Neural cell (in vitro differentiated cells): ENCODE results near the gene ZG16B. TPM values are rescaled to one million over a fixed set of nuclear protein-coding genes. Genes with fewer than 3 reads are reported as not detected.

Experiments
- H2AFZ ChIP-seq: fragments of 200-600, 300-800 bp; sonication (generic), shearing (Covaris generic); 2 replicates; pipeline ENCODE4 v1.6.0; 2014; ENCODE audit warnings: low read depth, mild to moderate bottlenecking, antibody characterized with exemption, low read length, moderate library complexity
- H3F3A ChIP-seq: fragments of 200-600 bp; shearing (Covaris generic); 2 replicates; pipeline ENCODE4 v1.6.1; 2016; ENCODE audit warnings: mild to moderate bottlenecking, moderate library complexity, mixed read lengths, antibody characterized with exemption, low read length; ENCODE audit not compliant: insufficient read depth, poor library complexity, severe bottlenecking
- H3K27ac ChIP-seq: fragments of 200-600, 300-800 bp; sonication (generic), shearing (Covaris generic); 2 replicates; pipeline ENCODE4 v1.5.1; 2014; ENCODE audit warnings: mild to moderate bottlenecking, low read length, moderate library complexity
- H3K27me3 ChIP-seq: fragments of 300-800, 200-600 bp; sonication (generic), shearing (Covaris generic); 2 replicates; pipeline ENCODE4 v1.6.0; 2014; ENCODE audit warnings: mild to moderate bottlenecking, low read depth, low read length, moderate library complexity; ENCODE audit not compliant: insufficient read depth
- H3K36me3 ChIP-seq: fragments of 300-800, 200-600 bp; sonication (generic), shearing (Covaris generic); 2 replicates; pipeline ENCODE4 v1.5.1; 2014; ENCODE audit warnings: mild to moderate bottlenecking, antibody characterized with exemption, low read length, moderate library complexity; ENCODE audit not compliant: insufficient read depth
- H3K4me2 ChIP-seq: fragments of 300-800, 200-600 bp; sonication (generic), shearing (Covaris generic); 2 replicates; pipeline ENCODE4 v1.6.0; 2014; ENCODE audit warnings: mild to moderate bottlenecking, low read length
- H3K4me3 ChIP-seq: fragments of 300-800, 200-600 bp; sonication (generic), shearing (Covaris generic); 2 replicates; pipeline ENCODE4 v1.5.1; 2014; ENCODE audit warnings: mild to moderate bottlenecking, low read length, moderate library complexity
- H3K79me2 ChIP-seq: fragments of 200-600 bp; shearing (Covaris generic); replicated peaks from 2 replicates; pipeline ENCODE4 v1.6.0; 2014; ENCODE audit warnings: mild to moderate bottlenecking, low read length, moderate library complexity; ENCODE audit not compliant: insufficient read depth
- H3K9ac ChIP-seq: fragments of 300-800, 200-600 bp; sonication (generic), shearing (Covaris generic); 2 replicates; pipeline ENCODE4 v1.6.1; 2016; ENCODE audit warnings: mild to moderate bottlenecking, low read length, mixed read lengths
- H3K9me2 ChIP-seq: fragments of 200-600 bp; shearing (Covaris generic); 2 replicates; pipeline ENCODE4 v1.6.1; 2016; ENCODE audit warnings: mild to moderate bottlenecking, low read length, mixed read lengths; ENCODE audit not compliant: insufficient read depth
- H3K9me3 ChIP-seq: fragments of 200-600, 300-800 bp; sonication (generic), shearing (Covaris generic); 2 replicates; pipeline ENCODE4 v1.6.1; 2016; ENCODE audit warnings: mild to moderate bottlenecking, mixed run types, low read length, moderate library complexity, mixed read lengths
- H4K20me1 ChIP-seq: fragments of 200-600 bp; shearing (Covaris generic); 2 replicates; pipeline ENCODE4 v1.6.1; 2016; ENCODE audit warnings: mild to moderate bottlenecking, mixed run types; ENCODE audit not compliant: insufficient read depth
- EP300 ChIP-seq: fragments of 450-650 bp; conservative IDR thresholded peaks from 2 replicates; pipeline ENCODE4 v1.6.1; 2014; ENCODE audit warnings: antibody characterized with exemption, mild to moderate bottlenecking, moderate library complexity; ENCODE audit not compliant: poor library complexity, severe bottlenecking
- EZH2 ChIP-seq: fragments of 200-600, 300-800 bp; shearing (Covaris generic), sonication (generic); IDR thresholded peaks from 2 replicates; pipeline ENCODE4 v1.6.1; 2014; ENCODE audit warnings: antibody characterized with exemption, low read length, borderline replicate concordance, mild to moderate bottlenecking; ENCODE audit not compliant: insufficient read depth, poor library complexity, severe bottlenecking
- MXI1 ChIP-seq: fragments of 450-650 bp; conservative IDR thresholded peaks from 2 replicates; pipeline ENCODE4 v1.6.1; 2014; ENCODE audit warnings: antibody characterized with exemption, mild to moderate bottlenecking; ENCODE audit not compliant: poor library complexity, severe bottlenecking
- POLR2AphosphoS5 ChIP-seq: IDR thresholded peaks from 2 replicates; pipeline ENCODE4 v1.6.1; 2012
- RAD21 ChIP-seq: fragments of 450-650 bp; conservative IDR thresholded peaks from 2 replicates; pipeline ENCODE4 v1.6.1; 2014; ENCODE audit warnings: antibody characterized with exemption, mild to moderate bottlenecking, moderate library complexity
- SMC3 ChIP-seq: fragments of 450-650 bp; conservative IDR thresholded peaks from 2 replicates; pipeline ENCODE4 v1.6.1; 2014; ENCODE audit warnings: antibody characterized with exemption, mild to moderate bottlenecking, moderate library complexity; ENCODE audit not compliant: poor library complexity
- TAF1 ChIP-seq: IDR thresholded peaks from 2 replicates; pipeline ENCODE4 v1.6.1; 2012; ENCODE audit warnings: low read depth
- polyA plus RNA-seq: library from polyadenylated mRNA; depleted of rRNA; stranded (reverse); fragments of >200 nt; gene quantifications from 2 replicates; pipeline ENCODE4 v1.2.3, GENCODE V29; 2014
- TF ChIP-seq, protein P1 (sequence below): fragments of 450-650 bp; IDR thresholded peaks from 2 replicates; pipeline ENCODE4 v1.5.1; 2014; ENCODE audit warnings: antibody characterized with exemption, mild to moderate bottlenecking, moderate library complexity; ENCODE audit not compliant: poor library complexity, severe bottlenecking
- TF ChIP-seq, protein P2 (sequence below): IDR thresholded peaks from 2 replicates; pipeline ENCODE4 v1.6.1; 2012; ENCODE audit warnings: borderline replicate concordance

ZG16B gene
- polyA plus RNA-seq, 1 donor from 2014 or later, result not detected

DNA sequence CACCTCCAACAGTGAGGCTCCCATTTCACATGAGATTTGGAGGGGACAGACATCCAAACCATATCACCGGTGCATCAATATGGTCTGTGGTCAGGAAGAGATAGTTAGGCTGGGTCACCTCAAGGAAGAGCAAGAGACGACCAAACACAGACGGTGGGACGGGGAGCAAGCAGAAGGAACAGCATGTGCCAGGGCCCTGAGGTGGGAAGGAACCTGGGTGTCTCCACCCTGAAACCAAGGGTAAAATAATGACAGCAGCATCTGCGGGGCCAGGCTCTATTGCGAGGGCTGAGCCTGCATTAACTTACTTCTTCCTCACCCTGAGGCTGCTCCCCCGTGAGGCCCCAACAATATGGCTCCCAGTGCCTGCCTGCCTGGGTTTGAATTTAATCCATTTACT, 21.9 kb upstream of the ZG16B start:
- H2AFZ ChIP-seq, result no peak overlapping the region
- no peak overlapping the region for H3K4me2 ChIP-seq
- no peaks in the 10 kb centered on the region for H3F3A ChIP-seq
- TF ChIP-seq TAF1 (no peak), POLR2AphosphoS5 (no peak), RAD21 (no peak), MXI1 (no peak)
- TF ChIP-seq, protein P1, sequence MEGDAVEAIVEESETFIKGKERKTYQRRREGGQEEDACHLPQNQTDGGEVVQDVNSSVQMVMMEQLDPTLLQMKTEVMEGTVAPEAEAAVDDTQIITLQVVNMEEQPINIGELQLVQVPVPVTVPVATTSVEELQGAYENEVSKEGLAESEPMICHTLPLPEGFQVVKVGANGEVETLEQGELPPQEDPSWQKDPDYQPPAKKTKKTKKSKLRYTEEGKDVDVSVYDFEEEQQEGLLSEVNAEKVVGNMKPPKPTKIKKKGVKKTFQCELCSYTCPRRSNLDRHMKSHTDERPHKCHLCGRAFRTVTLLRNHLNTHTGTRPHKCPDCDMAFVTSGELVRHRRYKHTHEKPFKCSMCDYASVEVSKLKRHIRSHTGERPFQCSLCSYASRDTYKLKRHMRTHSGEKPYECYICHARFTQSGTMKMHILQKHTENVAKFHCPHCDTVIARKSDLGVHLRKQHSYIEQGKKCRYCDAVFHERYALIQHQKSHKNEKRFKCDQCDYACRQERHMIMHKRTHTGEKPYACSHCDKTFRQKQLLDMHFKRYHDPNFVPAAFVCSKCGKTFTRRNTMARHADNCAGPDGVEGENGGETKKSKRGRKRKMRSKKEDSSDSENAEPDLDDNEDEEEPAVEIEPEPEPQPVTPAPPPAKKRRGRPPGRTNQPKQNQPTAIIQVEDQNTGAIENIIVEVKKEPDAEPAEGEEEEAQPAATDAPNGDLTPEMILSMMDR, result no peak
- no peaks in the 10 kb centered on the region for H3K27me3 ChIP-seq
- no peaks in the 10 kb centered on the region for H4K20me1 ChIP-seq
- H3K79me2 ChIP-seq, result no peaks in the 10 kb centered on the region
- H3K36me3 ChIP-seq, result no peaks in the 10 kb centered on the region
- H3K9me3 ChIP-seq, result peaks cover 10% of the 10 kb centered on the region
- H3K4me3 ChIP-seq, result no peak overlapping the region
- H3K27ac ChIP-seq, result no peak overlapping the region
- no peaks in the 10 kb centered on the region for H3K9me2 ChIP-seq
- H3K9ac ChIP-seq, result no peak overlapping the region

DNA sequence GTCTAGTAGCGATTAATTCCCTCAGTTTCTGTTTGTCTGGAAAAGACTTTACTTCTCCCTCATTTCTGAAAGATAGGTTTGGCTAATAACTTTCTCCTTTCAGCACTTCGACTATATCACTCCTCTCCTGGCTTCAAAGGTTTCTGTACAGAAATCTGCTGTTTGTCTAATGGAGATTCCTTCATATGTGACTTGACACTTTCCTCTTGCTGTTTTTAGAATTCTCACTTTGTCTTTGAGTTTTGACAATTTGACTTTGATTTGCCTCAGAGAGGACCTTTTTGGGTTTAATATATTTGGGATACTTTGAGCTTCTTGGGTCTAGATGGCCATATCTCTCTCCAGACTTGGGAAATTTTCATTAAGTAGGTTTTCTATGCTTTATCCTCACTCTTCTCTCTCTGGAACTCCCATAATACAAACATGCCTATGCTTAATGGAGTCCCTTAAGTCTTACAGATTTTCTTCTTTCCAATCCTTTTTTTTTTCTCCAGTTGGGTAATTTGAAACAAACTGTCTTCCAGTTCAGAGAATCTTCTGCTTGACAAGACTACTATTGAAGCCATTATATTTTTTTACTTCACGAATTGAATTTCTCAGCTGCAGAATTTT, 20.8 kb upstream of the ZG16B start:
- no peak overlapping the region for H2AFZ ChIP-seq
- TF ChIP-seq MXI1 (no peak), EZH2 (no peak), SMC3 (no peak), EP300 (no peak)
- TF ChIP-seq, protein P2, sequence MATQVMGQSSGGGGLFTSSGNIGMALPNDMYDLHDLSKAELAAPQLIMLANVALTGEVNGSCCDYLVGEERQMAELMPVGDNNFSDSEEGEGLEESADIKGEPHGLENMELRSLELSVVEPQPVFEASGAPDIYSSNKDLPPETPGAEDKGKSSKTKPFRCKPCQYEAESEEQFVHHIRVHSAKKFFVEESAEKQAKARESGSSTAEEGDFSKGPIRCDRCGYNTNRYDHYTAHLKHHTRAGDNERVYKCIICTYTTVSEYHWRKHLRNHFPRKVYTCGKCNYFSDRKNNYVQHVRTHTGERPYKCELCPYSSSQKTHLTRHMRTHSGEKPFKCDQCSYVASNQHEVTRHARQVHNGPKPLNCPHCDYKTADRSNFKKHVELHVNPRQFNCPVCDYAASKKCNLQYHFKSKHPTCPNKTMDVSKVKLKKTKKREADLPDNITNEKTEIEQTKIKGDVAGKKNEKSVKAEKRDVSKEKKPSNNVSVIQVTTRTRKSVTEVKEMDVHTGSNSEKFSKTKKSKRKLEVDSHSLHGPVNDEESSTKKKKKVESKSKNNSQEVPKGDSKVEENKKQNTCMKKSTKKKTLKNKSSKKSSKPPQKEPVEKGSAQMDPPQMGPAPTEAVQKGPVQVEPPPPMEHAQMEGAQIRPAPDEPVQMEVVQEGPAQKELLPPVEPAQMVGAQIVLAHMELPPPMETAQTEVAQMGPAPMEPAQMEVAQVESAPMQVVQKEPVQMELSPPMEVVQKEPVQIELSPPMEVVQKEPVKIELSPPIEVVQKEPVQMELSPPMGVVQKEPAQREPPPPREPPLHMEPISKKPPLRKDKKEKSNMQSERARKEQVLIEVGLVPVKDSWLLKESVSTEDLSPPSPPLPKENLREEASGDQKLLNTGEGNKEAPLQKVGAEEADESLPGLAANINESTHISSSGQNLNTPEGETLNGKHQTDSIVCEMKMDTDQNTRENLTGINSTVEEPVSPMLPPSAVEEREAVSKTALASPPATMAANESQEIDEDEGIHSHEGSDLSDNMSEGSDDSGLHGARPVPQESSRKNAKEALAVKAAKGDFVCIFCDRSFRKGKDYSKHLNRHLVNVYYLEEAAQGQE, result no peak
- TF ChIP-seq, protein P1, result no peak
- H3K4me3 ChIP-seq, result no peak overlapping the region
- H3K9ac ChIP-seq, result no peak overlapping the region
- H3K27me3 ChIP-seq, result no peaks in the 10 kb centered on the region
- H3K4me2 ChIP-seq, result no peak overlapping the region
- no peaks in the 10 kb centered on the region for H3K9me2 ChIP-seq
- peaks cover 5% of the 10 kb centered on the region for H3K9me3 ChIP-seq
- no peaks in the 10 kb centered on the region for H3K36me3 ChIP-seq
- no peak overlapping the region for H3K27ac ChIP-seq
- H4K20me1 ChIP-seq, result no peaks in the 10 kb centered on the region
- H3K79me2 ChIP-seq, result no peaks in the 10 kb centered on the region
- no peaks in the 10 kb centered on the region for H3F3A ChIP-seq
